ENCODE data around the gene LFNG. TPM values are rescaled to one million over a fixed set of nuclear protein-coding genes. Genes with fewer than 3 reads are reported as not detected.

Gene LFNG
- total RNA-seq, 2 experiments from 2014 or later = 96.7 to 99.8 TPM

GRCh38 chr7:2497500-2498336, 21.9 kb upstream of the LFNG start:
- H3K9me3 Mint-ChIP-seq = no peaks in the 10 kb centered on the region
- no peaks in the 10 kb centered on the region for H3K4me1 Mint-ChIP-seq (ENCODE audit: low read depth)
- CTCF ChIA-PET = no interaction called here
- H3K27me3 Mint-ChIP-seq = peaks cover 5% of the 10 kb centered on the region
- intact Hi-C loops (cut with DNase I, micrococcal nuclease) = no loop called here
- peaks cover 0 to 16% of the 10 kb centered on the region in 2 experiments for H3K9me3 ChIP-seq (ENCODE audit: control insufficient read depth in 1 of 2, insufficient read depth in 1 of 2, low read length in 2 of 2)
- DNase-seq (no peak), ATAC-seq (ENCODE audit: poor library complexity) (no peak)
- no peaks in the 10 kb centered on the region for H3K36me3 ChIP-seq (ENCODE audit: insufficient read depth, low read length)
- H3K27ac Mint-ChIP-seq = no peak overlapping the region
- no peak overlapping the region for H3K27ac ChIP-seq (ENCODE audit: low read depth in 1 of 2, low read length in 2 of 2)
- H3K4me3 ChIP-seq (ENCODE audit: low read length) = no peak overlapping the region
- H3K36me3 Mint-ChIP-seq (ENCODE audit: low read depth) = no peaks in the 10 kb centered on the region
- H3K4me3 Mint-ChIP-seq = no peak overlapping the region
- H3K4me1 ChIP-seq (ENCODE audit: insufficient read depth, low read length) = peaks cover 12% of the 10 kb centered on the region
- peaks cover 5 to 14% of the 10 kb centered on the region in 2 experiments for H3K27me3 ChIP-seq (ENCODE audit: control insufficient read depth in 1 of 2, insufficient read depth in 2 of 2, low read length in 2 of 2)
- no peak for TF ChIP-seq CTCF (IDR thresholded peaks at IDR 0.05)
- POLR2A ChIA-PET = interaction anchor here (0.7 to 1.9 kb wide), 3 partner anchors 9 to 133 kb away, joined by 3 to 7 read pairs (median 3); no protein-coding TSS in a partner anchor

GRCh38 chr7:2498708-2499107, 20.9 kb upstream of the LFNG start:
- H3K4me1 ChIP-seq (ENCODE audit: insufficient read depth, low read length) = peaks cover 18% of the 10 kb centered on the region
- H3K27me3 ChIP-seq (ENCODE audit: control insufficient read depth in 1 of 2, insufficient read depth in 2 of 2, low read length in 2 of 2) = peaks cover 5 to 14% of the 10 kb centered on the region in 2 experiments
- no peak overlapping the region for H3K27ac Mint-ChIP-seq
- H3K36me3 ChIP-seq (ENCODE audit: insufficient read depth, low read length) = no peaks in the 10 kb centered on the region
- TF ChIP-seq CTCF (IDR thresholded peaks at IDR 0.05) = no peak
- H3K4me1 Mint-ChIP-seq (ENCODE audit: low read depth) = no peaks in the 10 kb centered on the region
- H3K27me3 Mint-ChIP-seq = peaks cover 5% of the 10 kb centered on the region
- H3K9me3 Mint-ChIP-seq = no peaks in the 10 kb centered on the region
- no peaks in the 10 kb centered on the region for H3K36me3 Mint-ChIP-seq (ENCODE audit: low read depth)
- ChIA-PET CTCF (interaction anchor here (0.7 kb wide), 1 partner anchor 30 kb away, joined by 3 read pairs; no protein-coding TSS in a partner anchor), POLR2A (interaction anchor here (0.7 to 1.9 kb wide), 4 partner anchors 10 to 132 kb away, joined by 3 to 7 read pairs (median 4); no protein-coding TSS in a partner anchor)
- intact Hi-C loops (cut with DNase I, micrococcal nuclease) = no loop called here
- no peak overlapping the region for H3K4me3 ChIP-seq (ENCODE audit: low read length)
- no peak for DNase-seq
- no peak for ATAC-seq (ENCODE audit: poor library complexity)
- H3K9me3 ChIP-seq (ENCODE audit: control insufficient read depth in 1 of 2, insufficient read depth in 1 of 2, low read length in 2 of 2) = peaks cover 0 to 16% of the 10 kb centered on the region in 2 experiments
- no peak overlapping the region for H3K4me3 Mint-ChIP-seq
- H3K27ac ChIP-seq (ENCODE audit: low read depth in 1 of 2, low read length in 2 of 2) = no peak overlapping the region

GRCh38 chr7:2499181-2499580, 20.4 kb upstream of the LFNG start:
- Mint-ChIP-seq H3K4me3 (no peak overlapping the region), H3K4me1 (ENCODE audit: low read depth) (no peaks in the 10 kb centered on the region), H3K36me3 (ENCODE audit: low read depth) (no peaks in the 10 kb centered on the region), H3K27ac (no peak overlapping the region), H3K9me3 (no peaks in the 10 kb centered on the region), H3K27me3 (peaks cover 5% of the 10 kb centered on the region)
- no peak for TF ChIP-seq CTCF (IDR thresholded peaks at IDR 0.05)
- Histone ChIP-seq H3K27ac (ENCODE audit: low read depth in 1 of 2, low read length in 2 of 2) (no peak overlapping the region), H3K9me3 (ENCODE audit: control insufficient read depth in 1 of 2, insufficient read depth in 1 of 2, low read length in 2 of 2) (peaks cover 0 to 16% of the 10 kb centered on the region in 2 experiments), H3K27me3 (ENCODE audit: control insufficient read depth in 1 of 2, insufficient read depth in 2 of 2, low read length in 2 of 2) (peaks cover 5 to 14% of the 10 kb centered on the region in 2 experiments), H3K36me3 (ENCODE audit: insufficient read depth, low read length) (no peaks in the 10 kb centered on the region), H3K4me3 (ENCODE audit: low read length) (no peak overlapping the region), H3K4me1 (ENCODE audit: insufficient read depth, low read length) (peaks cover 20% of the 10 kb centered on the region)
- intact Hi-C loops (cut with DNase I, micrococcal nuclease) = no loop called here
- POLR2A ChIA-PET = interaction anchor here (1.3 to 1.9 kb wide), 2 partner anchors 9 to 11 kb away, joined by 5 to 7 read pairs; no protein-coding TSS in a partner anchor
- DNase-seq (no peak), ATAC-seq (ENCODE audit: poor library complexity) (no peak)
- CTCF ChIA-PET = interaction anchor here (0.7 kb wide), 1 partner anchor 31 kb away, joined by 3 read pairs; no protein-coding TSS in a partner anchor
